HepG2 (cell line): ENCODE measurements around the gene EGLN2. TPM values are rescaled to one million over a fixed set of nuclear protein-coding genes. Genes with fewer than 3 reads are reported as not detected.

ENCODE experiments used
- CEBPB ChIP-seq: IDR thresholded peaks from 2 replicates; pipeline ENCODE4 v1.6.1; 2011; ENCODE audit warnings: low read depth, low read length, improper control_type of control experiment, borderline replicate concordance
- FOXA1 ChIP-seq, 2 experiments: fragments of 450-650 bp in 1 of 2; sonication (generic) in 1 of 2; formaldehyde crosslinking in 1 of 2; IDR thresholded peaks; 2 replicates each; pipeline versions ENCODE4 v1.4.0 to v1.6.1; 2016 to 2020; ENCODE audit warnings: missing genetic modification reagents in 1 of 2
- HES4 ChIP-seq: sonication (generic); formaldehyde crosslinking; IDR thresholded peaks from 2 replicates; pipeline ENCODE4 v1.9.0; 2021; ENCODE audit warnings: mild to moderate bottlenecking, missing genetic modification reagents, borderline replicate concordance
- HIC2 ChIP-seq: sonication (generic); formaldehyde crosslinking; IDR thresholded peaks from 2 replicates; pipeline ENCODE4 v1.9.0; 2022; ENCODE audit warnings: low read depth, missing genetic modification reagents
- MAF1 ChIP-seq: sonication (generic); formaldehyde crosslinking; IDR thresholded peaks from 2 replicates; pipeline ENCODE4 v1.5.0; 2020; ENCODE audit warnings: missing genetic modification reagents, borderline replicate concordance
- MTF1 ChIP-seq: sonication (generic); formaldehyde crosslinking; IDR thresholded peaks from 2 replicates; pipeline ENCODE4 v1.5.0; 2020; ENCODE audit warnings: missing genetic modification reagents
- PRDM10 ChIP-seq: sonication (generic); formaldehyde crosslinking; IDR thresholded peaks from 2 replicates; pipeline ENCODE4 v1.4.0; 2020; ENCODE audit warnings: low read depth, missing genetic modification reagents
- SAFB2 ChIP-seq: sonication (generic); formaldehyde crosslinking; IDR thresholded peaks from 2 replicates; pipeline ENCODE4 v1.5.1; 2020; ENCODE audit warnings: missing genetic modification reagents, low read depth, mild to moderate bottlenecking, borderline replicate concordance
- SMC3 ChIP-seq: IDR thresholded peaks from 2 replicates; pipeline ENCODE4 v1.6.1; 2011; ENCODE audit warnings: low read length, improper control_type of control experiment
- SYNCRIP ChIP-seq: fragments of 200-400 bp; formaldehyde crosslinking; IDR thresholded peaks from 2 replicates; pipeline ENCODE4 v1.6.1; 2018; ENCODE audit warnings: mild to moderate bottlenecking, low read depth, low read length; ENCODE audit not compliant: insufficient read depth
- ZFP82 ChIP-seq: sonication (generic); formaldehyde crosslinking; IDR thresholded peaks from 2 replicates; pipeline ENCODE4 v1.5.1; 2020; ENCODE audit warnings: mild to moderate bottlenecking, missing genetic modification reagents, borderline replicate concordance
- ZNF652 ChIP-seq: IDR thresholded peaks from 2 replicates; pipeline ENCODE4 v1.6.1; 2016; ENCODE audit warnings: low read depth, borderline replicate concordance
- ZNF792 ChIP-seq: IDR thresholded peaks from 2 replicates; pipeline ENCODE4 v1.6.1; 2016
- polyA plus RNA-seq, 8 experiments: library from polyadenylated mRNA; depleted of rRNA in 3 of 8; stranded (reverse) in 7 of 8; unstranded in 1 of 8; fragments of >200 nt; fragmentation: Illumina TruSeq in 4 of 8; extraction: Trizol in 4 of 8; gene quantifications; 2 replicates each; pipeline versions ENCODE4 v1.2.1 to v1.2.3, GENCODE V29; 2011 to 2016; ENCODE audit warnings: low read depth in 4 of 8, missing spikeins in 1 of 8, mixed read lengths in 1 of 8; ENCODE audit not compliant: insufficient read depth in 1 of 8
- total RNA-seq, 5 experiments: library from RNA; depleted of rRNA; stranded (reverse); fragments of >200 nt; fragmentation: Illumina TruSeq; extraction: Trizol; gene quantifications; 2 replicates each; pipeline ENCODE4 v1.2.3, GENCODE V29; 2016; ENCODE audit warnings: low read depth in 1 of 5
- TF ChIP-seq, protein P1 (sequence below): sonication (generic); formaldehyde crosslinking; IDR thresholded peaks from 2 replicates; pipeline ENCODE4 v1.5.0; 2020; ENCODE audit warnings: mild to moderate bottlenecking, missing genetic modification reagents
- TF ChIP-seq, protein P2 (sequence below): sonication (generic); formaldehyde crosslinking; IDR thresholded peaks from 2 replicates; pipeline ENCODE4 v1.4.0; 2020; ENCODE audit warnings: mild to moderate bottlenecking, missing genetic modification reagents

Gene EGLN2
- total and polyA plus RNA-seq, 2 of the 13 experiments (the other 11 are each of a cell fraction or from before 2014, with no cell fraction given), result 16.5 to 40.8 TPM

DNA sequence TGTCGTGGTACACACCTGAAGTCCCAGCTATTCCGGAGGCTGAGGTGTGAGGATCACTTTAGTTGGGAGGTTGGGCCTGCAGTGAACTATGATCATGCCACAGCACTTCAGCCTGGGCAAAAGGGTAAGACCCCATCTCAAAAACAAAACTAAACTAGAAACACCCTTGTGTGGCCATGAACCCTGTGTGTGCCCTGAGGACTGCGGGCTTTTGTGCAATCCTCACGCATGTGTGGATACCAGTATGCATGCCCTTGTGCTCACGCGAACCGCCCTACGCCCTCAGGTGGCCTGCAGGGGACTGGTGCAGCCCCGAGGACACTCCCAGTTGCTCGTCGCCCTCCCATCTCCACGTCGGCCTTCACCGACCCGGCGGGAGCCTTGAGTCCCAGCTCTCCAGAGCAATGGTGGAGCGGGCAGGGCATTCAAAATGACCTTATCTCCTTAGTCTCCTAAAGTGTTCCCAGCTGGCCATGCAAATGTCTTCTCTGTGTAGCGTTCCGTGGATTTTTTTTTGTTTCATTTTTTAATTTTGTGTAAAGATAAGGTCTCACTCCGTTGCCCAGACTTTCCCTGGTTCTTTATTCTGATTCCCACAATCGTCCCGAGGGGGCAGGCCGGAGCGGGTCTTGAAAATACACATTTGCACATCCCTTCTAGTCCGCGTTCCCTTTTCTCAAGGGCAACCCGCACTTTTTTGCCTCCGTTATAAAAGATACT lies 868 bp upstream of the EGLN2 start (continued):
- no peak; the same call in 1 of the 2 replicates for TF ChIP-seq ZFP82
- peak; percentile 95 for TF ChIP-seq CEBPB
- TF ChIP-seq ZNF792, result 0 out of 2 replicates have a peak, but pooled peaks have one; percentile 82
- peak; percentile 77 for TF ChIP-seq HES4 (CRISPR knock-in tag)
- TF ChIP-seq, protein P1, sequence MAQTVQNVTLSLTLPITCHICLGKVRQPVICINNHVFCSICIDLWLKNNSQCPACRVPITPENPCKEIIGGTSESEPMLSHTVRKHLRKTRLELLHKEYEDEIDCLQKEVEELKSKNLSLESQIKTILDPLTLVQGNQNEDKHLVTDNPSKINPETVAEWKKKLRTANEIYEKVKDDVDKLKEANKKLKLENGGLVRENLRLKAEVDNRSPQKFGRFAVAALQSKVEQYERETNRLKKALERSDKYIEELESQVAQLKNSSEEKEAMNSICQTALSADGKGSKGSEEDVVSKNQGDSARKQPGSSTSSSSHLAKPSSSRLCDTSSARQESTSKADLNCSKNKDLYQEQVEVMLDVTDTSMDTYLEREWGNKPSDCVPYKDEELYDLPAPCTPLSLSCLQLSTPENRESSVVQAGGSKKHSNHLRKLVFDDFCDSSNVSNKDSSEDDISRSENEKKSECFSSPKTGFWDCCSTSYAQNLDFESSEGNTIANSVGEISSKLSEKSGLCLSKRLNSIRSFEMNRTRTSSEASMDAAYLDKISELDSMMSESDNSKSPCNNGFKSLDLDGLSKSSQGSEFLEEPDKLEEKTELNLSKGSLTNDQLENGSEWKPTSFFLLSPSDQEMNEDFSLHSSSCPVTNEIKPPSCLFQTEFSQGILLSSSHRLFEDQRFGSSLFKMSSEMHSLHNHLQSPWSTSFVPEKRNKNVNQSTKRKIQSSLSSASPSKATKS, result no peak
- TF ChIP-seq MAF1 (CRISPR knock-in tag), result peak; percentile 42; the same call in 1 of the 2 replicates
- TF ChIP-seq HIC2 (CRISPR knock-in tag), result peak; percentile 77
- no peak; the same call in 1 of the 2 replicates for TF ChIP-seq ZNF652 (CRISPR knock-in tag)
- TF ChIP-seq SAFB2 (CRISPR knock-in tag), result peak; percentile 47; the same call in 1 of the 2 replicates
- TF ChIP-seq, protein P2, sequence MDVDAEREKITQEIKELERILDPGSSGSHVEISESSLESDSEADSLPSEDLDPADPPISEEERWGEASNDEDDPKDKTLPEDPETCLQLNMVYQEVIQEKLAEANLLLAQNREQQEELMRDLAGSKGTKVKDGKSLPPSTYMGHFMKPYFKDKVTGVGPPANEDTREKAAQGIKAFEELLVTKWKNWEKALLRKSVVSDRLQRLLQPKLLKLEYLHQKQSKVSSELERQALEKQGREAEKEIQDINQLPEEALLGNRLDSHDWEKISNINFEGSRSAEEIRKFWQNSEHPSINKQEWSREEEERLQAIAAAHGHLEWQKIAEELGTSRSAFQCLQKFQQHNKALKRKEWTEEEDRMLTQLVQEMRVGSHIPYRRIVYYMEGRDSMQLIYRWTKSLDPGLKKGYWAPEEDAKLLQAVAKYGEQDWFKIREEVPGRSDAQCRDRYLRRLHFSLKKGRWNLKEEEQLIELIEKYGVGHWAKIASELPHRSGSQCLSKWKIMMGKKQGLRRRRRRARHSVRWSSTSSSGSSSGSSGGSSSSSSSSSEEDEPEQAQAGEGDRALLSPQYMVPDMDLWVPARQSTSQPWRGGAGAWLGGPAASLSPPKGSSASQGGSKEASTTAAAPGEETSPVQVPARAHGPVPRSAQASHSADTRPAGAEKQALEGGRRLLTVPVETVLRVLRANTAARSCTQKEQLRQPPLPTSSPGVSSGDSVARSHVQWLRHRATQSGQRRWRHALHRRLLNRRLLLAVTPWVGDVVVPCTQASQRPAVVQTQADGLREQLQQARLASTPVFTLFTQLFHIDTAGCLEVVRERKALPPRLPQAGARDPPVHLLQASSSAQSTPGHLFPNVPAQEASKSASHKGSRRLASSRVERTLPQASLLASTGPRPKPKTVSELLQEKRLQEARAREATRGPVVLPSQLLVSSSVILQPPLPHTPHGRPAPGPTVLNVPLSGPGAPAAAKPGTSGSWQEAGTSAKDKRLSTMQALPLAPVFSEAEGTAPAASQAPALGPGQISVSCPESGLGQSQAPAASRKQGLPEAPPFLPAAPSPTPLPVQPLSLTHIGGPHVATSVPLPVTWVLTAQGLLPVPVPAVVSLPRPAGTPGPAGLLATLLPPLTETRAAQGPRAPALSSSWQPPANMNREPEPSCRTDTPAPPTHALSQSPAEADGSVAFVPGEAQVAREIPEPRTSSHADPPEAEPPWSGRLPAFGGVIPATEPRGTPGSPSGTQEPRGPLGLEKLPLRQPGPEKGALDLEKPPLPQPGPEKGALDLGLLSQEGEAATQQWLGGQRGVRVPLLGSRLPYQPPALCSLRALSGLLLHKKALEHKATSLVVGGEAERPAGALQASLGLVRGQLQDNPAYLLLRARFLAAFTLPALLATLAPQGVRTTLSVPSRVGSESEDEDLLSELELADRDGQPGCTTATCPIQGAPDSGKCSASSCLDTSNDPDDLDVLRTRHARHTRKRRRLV (CRISPR knock-in tag), result peak; percentile 93
- TF ChIP-seq PRDM10 (CRISPR knock-in tag), result no peak; the same call in 1 of the 2 replicates
- TF ChIP-seq SYNCRIP, result no peak
- TF ChIP-seq MTF1, result 0 out of 2 replicates have a peak, but pooled peaks have one; percentile 25
- no peak for TF ChIP-seq FOXA1 (IDR thresholded peaks at IDR 0.05)
- TF ChIP-seq FOXA1 (CRISPR knock-in tag; IDR thresholded peaks at IDR 0.05), result peak; percentile 66
- no peak; the same call in 1 of the 2 replicates for TF ChIP-seq SMC3
